OCI-LY1 (cell line): ENCODE results near the gene PLAC8.

ENCODE experiments used
- H2AFZ ChIP-seq: fragments of 200-600 bp; sonication (generic), shearing (Covaris generic); 2 replicates; pipeline ENCODE4 v1.6.0; 2014; ENCODE audit warnings: antibody characterized with exemption, mild to moderate bottlenecking, low read length
- H3F3A ChIP-seq: fragments of 200-600 bp; sonication (generic), shearing (Covaris generic); 2 replicates; pipeline ENCODE4 v1.6.0; 2014; ENCODE audit warnings: mild to moderate bottlenecking, antibody characterized with exemption, low read length, moderate library complexity; ENCODE audit not compliant: insufficient read depth
- H3K27ac ChIP-seq: fragments of 200-600 bp; sonication (generic); 2 replicates; pipeline ENCODE4 v1.5.1; 2014; ENCODE audit warnings: low read length, mixed run types, mild to moderate bottlenecking, low read depth; ENCODE audit not compliant: poor library complexity, severe bottlenecking
- H3K27me3 ChIP-seq: fragments of 200-600 bp; sonication (generic); 2 replicates; pipeline ENCODE4 v1.6.0; 2014; ENCODE audit warnings: antibody characterized with exemption, mild to moderate bottlenecking, low read length, moderate library complexity; ENCODE audit not compliant: insufficient read depth
- H3K36me3 ChIP-seq: fragments of 200-600 bp; sonication (generic); 2 replicates; pipeline ENCODE4 v1.6.1; 2014; ENCODE audit warnings: mild to moderate bottlenecking, antibody characterized with exemption, low read length, moderate library complexity, mixed read lengths; ENCODE audit not compliant: insufficient read depth
- H3K4me1 ChIP-seq: fragments of 200-600 bp; sonication (generic); 2 replicates; pipeline ENCODE4 v1.5.1; 2014; ENCODE audit warnings: mild to moderate bottlenecking, low read length, moderate library complexity; ENCODE audit not compliant: insufficient read depth, severe bottlenecking
- H3K4me2 ChIP-seq: fragments of 200-600 bp; sonication (generic), shearing (Covaris generic); 2 replicates; pipeline ENCODE4 v1.6.1; 2014; ENCODE audit warnings: low read length
- H3K4me3 ChIP-seq: fragments of 200-600 bp; sonication (generic); 2 replicates; pipeline ENCODE4 v1.5.1; 2014; ENCODE audit warnings: low read length, low read depth, mild to moderate bottlenecking, mixed read lengths; ENCODE audit not compliant: poor library complexity, severe bottlenecking
- H3K79me2 ChIP-seq: fragments of 200-600 bp; shearing (Covaris generic); 2 replicates; pipeline ENCODE4 v1.6.1; 2016; ENCODE audit warnings: mixed run types, low read length, mixed read lengths; ENCODE audit not compliant: insufficient read depth
- H3K9ac ChIP-seq: fragments of 200-600 bp; sonication (generic), shearing (Covaris generic); 2 replicates; pipeline ENCODE4 v1.6.1; 2014; ENCODE audit warnings: mild to moderate bottlenecking, low read length, mixed read lengths
- H3K9me2 ChIP-seq: fragments of 200-600 bp; sonication (generic), shearing (Covaris generic); 2 replicates; pipeline ENCODE4 v1.6.1; 2014; ENCODE audit warnings: low read depth, mild to moderate bottlenecking, low read length, mixed read lengths
- H3K9me3 ChIP-seq: fragments of 200-600 bp; shearing (Covaris generic); 2 replicates; pipeline ENCODE4 v1.6.1; 2014; ENCODE audit warnings: low read length, mixed read lengths
- H4K20me1 ChIP-seq: fragments of 200-600 bp; sonication (generic), shearing (Covaris generic); 2 replicates; pipeline ENCODE4 v1.6.0; 2016; ENCODE audit warnings: mild to moderate bottlenecking, low read length; ENCODE audit not compliant: insufficient read depth
- CTCF ChIP-seq: fragments of 200-600 bp; sonication (generic), shearing (Covaris generic); IDR thresholded peaks from 2 replicates; pipeline ENCODE4 v1.5.1; 2017; ENCODE audit warnings: mild to moderate bottlenecking, antibody characterized with exemption, low read length, moderate library complexity, mixed read lengths
- EZH2 ChIP-seq: fragments of 200-600 bp; sonication (generic), shearing (Covaris generic); IDR thresholded peaks from 2 replicates; pipeline ENCODE4 v1.8.0; 2017; ENCODE audit warnings: borderline replicate concordance, mixed run types, mild to moderate bottlenecking, antibody characterized with exemption, low read length, moderate library complexity, mixed read lengths

The PLAC8 gene

GRCh38 chr4:83083925-83084475 lies 30.5 kb downstream of the PLAC8 start:
- no peak overlapping the region for H3K9ac ChIP-seq
- no peaks in the 10 kb centered on the region for H3F3A ChIP-seq
- H2AFZ ChIP-seq = no peak overlapping the region
- H3K27ac ChIP-seq = no peak overlapping the region
- no peaks in the 10 kb centered on the region for H3K4me1 ChIP-seq
- no peaks in the 10 kb centered on the region for H3K9me2 ChIP-seq
- no peaks in the 10 kb centered on the region for H3K79me2 ChIP-seq
- H3K4me2 ChIP-seq = no peak overlapping the region
- no peaks in the 10 kb centered on the region for H3K36me3 ChIP-seq
- H3K9me3 ChIP-seq = no peaks in the 10 kb centered on the region
- H4K20me1 ChIP-seq = no peaks in the 10 kb centered on the region
- H3K27me3 ChIP-seq = no peaks in the 10 kb centered on the region
- no peak overlapping the region for H3K4me3 ChIP-seq
- TF ChIP-seq EZH2 (no peak), CTCF (no peak)

DNA sequence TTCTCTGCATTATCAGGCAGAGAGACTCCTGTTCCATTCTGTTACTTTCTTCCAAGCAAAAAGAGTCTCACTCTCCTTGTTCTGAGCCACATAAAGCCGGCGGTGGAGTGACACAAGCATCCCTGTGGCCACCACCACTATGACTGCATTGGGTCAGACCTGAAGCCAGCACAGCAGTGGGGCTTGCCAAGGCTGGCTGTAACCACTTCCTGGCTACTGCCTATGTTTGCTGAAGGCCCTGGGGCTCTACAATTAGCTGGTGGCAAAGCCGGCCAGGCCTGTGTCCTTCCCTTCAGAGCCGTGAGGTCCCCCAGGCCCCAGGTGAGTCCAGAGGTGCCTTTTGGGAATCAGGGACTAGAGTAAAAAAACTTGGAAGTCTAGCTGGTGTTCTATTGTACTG lies 31.8 kb downstream of the PLAC8 start:
- no peak overlapping the region for H2AFZ ChIP-seq
- H3K79me2 ChIP-seq = no peaks in the 10 kb centered on the region
- H3F3A ChIP-seq = no peaks in the 10 kb centered on the region

GRCh38 chr4:83080561-83080960 lies 34.0 kb downstream of the PLAC8 start:
- H3F3A ChIP-seq = no peaks in the 10 kb centered on the region
- no peak overlapping the region for H3K27ac ChIP-seq
- H2AFZ ChIP-seq = no peak overlapping the region
- H3K79me2 ChIP-seq = no peaks in the 10 kb centered on the region
- no peaks in the 10 kb centered on the region for H3K4me1 ChIP-seq
- no peaks in the 10 kb centered on the region for H3K9me3 ChIP-seq
- TF ChIP-seq CTCF = no peak
- TF ChIP-seq EZH2 = no peak
- H3K27me3 ChIP-seq = no peaks in the 10 kb centered on the region
- peaks cover 9% of the 10 kb centered on the region for H3K36me3 ChIP-seq
- no peak overlapping the region for H3K4me3 ChIP-seq
- H4K20me1 ChIP-seq = no peaks in the 10 kb centered on the region
- no peak overlapping the region for H3K4me2 ChIP-seq
- no peak overlapping the region for H3K9ac ChIP-seq
- no peaks in the 10 kb centered on the region for H3K9me2 ChIP-seq

More for the DNA sequence above, 31.8 kb downstream of the PLAC8 start:
- H4K20me1 ChIP-seq = no peaks in the 10 kb centered on the region
- H3K36me3 ChIP-seq = no peaks in the 10 kb centered on the region
- H3K4me2 ChIP-seq = no peak overlapping the region
- H3K4me1 ChIP-seq = no peaks in the 10 kb centered on the region
- no peaks in the 10 kb centered on the region for H3K9me3 ChIP-seq
- H3K4me3 ChIP-seq = no peak overlapping the region
- no peaks in the 10 kb centered on the region for H3K9me2 ChIP-seq
- TF ChIP-seq EZH2 (no peak), CTCF (no peak)
- no peaks in the 10 kb centered on the region for H3K27me3 ChIP-seq
- H3K9ac ChIP-seq = no peak overlapping the region
- H3K27ac ChIP-seq = no peak overlapping the region
